ENCODE results near the gene PLEKHO2.

- TF ChIP-seq ZNF8 (CRISPR knock-in tag; IDR thresholded peaks at IDR 0.05) (no peak), TCF4 (CRISPR knock-in tag; IDR thresholded peaks at IDR 0.05; ENCODE audit: borderline replicate concordance) (no peak), PPARA (CRISPR knock-in tag; IDR thresholded peaks at IDR 0.05; ENCODE audit: borderline replicate concordance) (no peak), ZFP30 (CRISPR knock-in tag; IDR thresholded peaks at IDR 0.05) (no peak), SNAI2 (CRISPR knock-in tag; IDR thresholded peaks at IDR 0.05) (no peak), ZFP3 (CRISPR knock-in tag; IDR thresholded peaks at IDR 0.05) (no peak), CSDC2 (CRISPR knock-in tag; IDR thresholded peaks at IDR 0.05) (no peak)
- TF ChIP-seq, protein P1, sequence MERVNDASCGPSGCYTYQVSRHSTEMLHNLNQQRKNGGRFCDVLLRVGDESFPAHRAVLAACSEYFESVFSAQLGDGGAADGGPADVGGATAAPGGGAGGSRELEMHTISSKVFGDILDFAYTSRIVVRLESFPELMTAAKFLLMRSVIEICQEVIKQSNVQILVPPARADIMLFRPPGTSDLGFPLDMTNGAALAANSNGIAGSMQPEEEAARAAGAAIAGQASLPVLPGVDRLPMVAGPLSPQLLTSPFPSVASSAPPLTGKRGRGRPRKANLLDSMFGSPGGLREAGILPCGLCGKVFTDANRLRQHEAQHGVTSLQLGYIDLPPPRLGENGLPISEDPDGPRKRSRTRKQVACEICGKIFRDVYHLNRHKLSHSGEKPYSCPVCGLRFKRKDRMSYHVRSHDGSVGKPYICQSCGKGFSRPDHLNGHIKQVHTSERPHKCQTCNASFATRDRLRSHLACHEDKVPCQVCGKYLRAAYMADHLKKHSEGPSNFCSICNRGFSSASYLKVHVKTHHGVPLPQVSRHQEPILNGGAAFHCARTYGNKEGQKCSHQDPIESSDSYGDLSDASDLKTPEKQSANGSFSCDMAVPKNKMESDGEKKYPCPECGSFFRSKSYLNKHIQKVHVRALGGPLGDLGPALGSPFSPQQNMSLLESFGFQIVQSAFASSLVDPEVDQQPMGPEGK (CRISPR knock-in tag; IDR thresholded peaks at IDR 0.05; ENCODE audit: borderline replicate concordance), result no peak
Observed at GRCh38 chr15:64833690-64834089, 8.0 kb upstream of the PLEKHO2 start.
